ENCODE data around the gene PAF1.

DNA sequence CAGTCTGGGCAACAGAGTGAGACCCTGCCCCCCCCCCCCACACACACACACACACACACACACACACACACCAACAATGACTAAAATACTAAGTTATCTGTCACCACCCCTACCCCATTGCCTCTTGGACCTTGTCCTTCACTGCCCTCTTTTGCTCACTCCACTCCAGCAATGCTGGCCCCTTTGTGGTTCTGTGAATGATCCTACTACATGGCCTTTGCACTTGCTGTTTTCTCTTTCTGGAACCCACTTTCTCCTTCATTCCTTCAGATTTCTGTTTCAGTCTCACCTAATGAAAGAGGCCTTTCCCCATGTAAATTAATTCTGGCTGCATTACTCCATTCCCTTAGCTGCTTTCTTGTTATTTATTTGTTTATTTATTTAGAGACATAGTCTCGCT is 51.2 kb downstream of the PAF1 start:
- TF ChIP-seq, protein P1, sequence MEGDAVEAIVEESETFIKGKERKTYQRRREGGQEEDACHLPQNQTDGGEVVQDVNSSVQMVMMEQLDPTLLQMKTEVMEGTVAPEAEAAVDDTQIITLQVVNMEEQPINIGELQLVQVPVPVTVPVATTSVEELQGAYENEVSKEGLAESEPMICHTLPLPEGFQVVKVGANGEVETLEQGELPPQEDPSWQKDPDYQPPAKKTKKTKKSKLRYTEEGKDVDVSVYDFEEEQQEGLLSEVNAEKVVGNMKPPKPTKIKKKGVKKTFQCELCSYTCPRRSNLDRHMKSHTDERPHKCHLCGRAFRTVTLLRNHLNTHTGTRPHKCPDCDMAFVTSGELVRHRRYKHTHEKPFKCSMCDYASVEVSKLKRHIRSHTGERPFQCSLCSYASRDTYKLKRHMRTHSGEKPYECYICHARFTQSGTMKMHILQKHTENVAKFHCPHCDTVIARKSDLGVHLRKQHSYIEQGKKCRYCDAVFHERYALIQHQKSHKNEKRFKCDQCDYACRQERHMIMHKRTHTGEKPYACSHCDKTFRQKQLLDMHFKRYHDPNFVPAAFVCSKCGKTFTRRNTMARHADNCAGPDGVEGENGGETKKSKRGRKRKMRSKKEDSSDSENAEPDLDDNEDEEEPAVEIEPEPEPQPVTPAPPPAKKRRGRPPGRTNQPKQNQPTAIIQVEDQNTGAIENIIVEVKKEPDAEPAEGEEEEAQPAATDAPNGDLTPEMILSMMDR (conservative IDR thresholded peaks at IDR 0.05) = no peak
- no peak for TF ChIP-seq ZFX (IDR thresholded peaks at IDR 0.05)

Measured in C4-2B (cell line).